MCF 10A (cell line): ENCODE results near the gene PITPNB. TPM values are rescaled to one million over a fixed set of nuclear protein-coding genes. Genes with fewer than 3 reads are reported as not detected.
A peak's percentile ranks its signal among the peaks of the same experiment; 100 is the strongest.

ENCODE experiments used
- BruUV-seq: library from RNA; stranded (reverse); fragments of 400-500 nt; replicated peaks from 2 replicates; lab custom pipeline; 2021; lab: Mats Ljungman, UMichigan
- CTCF ChIA-PET: fragments of 300-600 bp; sonication (Branson Sonifier 250); formaldehyde crosslinking; extraction: SDS; loops from one replicate; lab custom pipeline; 2021; ENCODE audit warnings: antibody characterized with exemption, inconsistent platforms; lab: Yijun Ruan, JAX
- POLR2A ChIA-PET: fragments of 300-600, 350-650 bp; sonication (Branson Sonifier 250); formaldehyde crosslinking; extraction: SDS; loops from one replicate; lab custom pipeline; 2020; ENCODE audit warnings: antibody characterized with exemption, inconsistent platforms; lab: Yijun Ruan, JAX
- DNase-seq: peaks from one replicate; pipeline ENCODE4 v3.0.0-alpha.2; 2018; ENCODE audit not compliant: unreplicated experiment
- H3K27ac Mint-ChIP-seq: one replicate; pipeline ENCODE4 v1.8.0; 2022; ENCODE audit warnings: mild to moderate bottlenecking, low read depth, mixed read lengths; ENCODE audit not compliant: unreplicated experiment
- H3K27me3 Mint-ChIP-seq: one replicate; pipeline ENCODE4 v1.8.0; 2022; ENCODE audit warnings: mixed read lengths; ENCODE audit not compliant: insufficient read depth, unreplicated experiment
- H3K36me3 Mint-ChIP-seq: one replicate; pipeline ENCODE4 v1.8.0; 2022; ENCODE audit warnings: mild to moderate bottlenecking, moderate library complexity, mixed read lengths; ENCODE audit not compliant: insufficient read depth, unreplicated experiment
- H3K4me1 Mint-ChIP-seq: one replicate; pipeline ENCODE4 v1.8.0; 2022; ENCODE audit warnings: mixed read lengths; ENCODE audit not compliant: insufficient read depth, unreplicated experiment
- H3K4me3 Mint-ChIP-seq: one replicate; pipeline ENCODE4 v1.8.0; 2022; ENCODE audit warnings: mild to moderate bottlenecking, moderate library complexity, mixed read lengths; ENCODE audit not compliant: unreplicated experiment
- H3K9me3 Mint-ChIP-seq: one replicate; pipeline ENCODE4 v1.8.0; 2022; ENCODE audit warnings: mixed read lengths; ENCODE audit not compliant: unreplicated experiment
- intact Hi-C: fragments of 100-400 bp; cut with micrococcal nuclease; formaldehyde crosslinking; loops from 2 replicates; pipeline ENCODE4 v1.14.1; 2022
- total RNA-seq: library from RNA; stranded (reverse); gene quantifications from 2 replicates; pipeline ENCODE4 v1.2.3, GENCODE V29; 2022
- TF ChIP-seq, protein P1 (sequence below): fragments of 200-600 bp; IDR thresholded peaks from one replicate; pipeline ENCODE4 v1.8.0; 2022; ENCODE audit warnings: antibody characterized with exemption, mild to moderate bottlenecking; ENCODE audit not compliant: unreplicated experiment

Gene PITPNB
- total RNA-seq, 1 experiment from 2014 or later, result 124 TPM

DNA sequence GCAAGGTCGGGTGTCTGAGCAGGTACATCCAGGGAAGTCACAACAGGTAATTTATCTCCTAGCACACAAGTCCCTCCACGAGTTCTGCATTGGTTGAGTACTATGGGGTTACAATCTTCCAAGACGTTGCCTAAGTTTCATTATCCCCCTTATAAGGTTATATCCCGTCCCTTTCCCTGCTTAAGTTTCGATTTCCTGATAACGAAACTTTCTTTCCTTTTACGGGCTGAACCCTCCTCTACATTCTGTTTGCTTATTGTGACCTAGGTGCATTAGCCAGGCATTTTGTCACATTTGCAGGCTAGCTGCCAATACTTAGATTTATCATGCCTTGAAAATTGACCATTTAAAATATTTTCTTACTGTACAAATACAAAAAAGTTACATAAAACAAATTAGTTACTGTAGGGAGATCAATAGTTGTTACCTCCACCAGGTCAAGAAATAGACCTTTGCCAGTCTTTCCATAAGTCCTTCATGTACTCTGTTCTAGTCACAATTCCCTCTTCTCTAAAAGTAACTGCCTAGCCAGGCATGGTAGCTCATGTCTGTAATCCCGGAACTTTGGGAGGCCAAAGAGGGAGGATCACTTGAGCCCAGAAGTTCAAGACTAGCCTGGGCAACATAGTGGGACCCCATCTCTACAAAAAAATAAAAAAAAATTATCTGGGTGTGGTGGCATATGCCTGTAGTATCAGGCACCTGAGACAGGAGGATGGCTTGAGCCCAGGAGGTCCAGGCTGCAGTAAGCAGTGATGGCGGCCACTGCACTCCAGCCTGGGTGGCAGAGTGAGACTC is 14.3 kb upstream of the PITPNB start:
- H3K4me1 Mint-ChIP-seq, result peaks cover 12% of the 10 kb centered on the region
- DNase-seq, result no peak
- BruUV-seq, result no TSS peak
- ChIA-PET POLR2A (interaction anchor here (0.6 kb wide), 1 partner anchor 1587 kb away, joined by 3 read pairs; no protein-coding TSS in a partner anchor), CTCF (no interaction called here)
- H3K27me3 Mint-ChIP-seq, result no peaks in the 10 kb centered on the region
- intact Hi-C loops, result no loop called here
- no peaks in the 10 kb centered on the region for H3K9me3 Mint-ChIP-seq
- TF ChIP-seq, protein P1, sequence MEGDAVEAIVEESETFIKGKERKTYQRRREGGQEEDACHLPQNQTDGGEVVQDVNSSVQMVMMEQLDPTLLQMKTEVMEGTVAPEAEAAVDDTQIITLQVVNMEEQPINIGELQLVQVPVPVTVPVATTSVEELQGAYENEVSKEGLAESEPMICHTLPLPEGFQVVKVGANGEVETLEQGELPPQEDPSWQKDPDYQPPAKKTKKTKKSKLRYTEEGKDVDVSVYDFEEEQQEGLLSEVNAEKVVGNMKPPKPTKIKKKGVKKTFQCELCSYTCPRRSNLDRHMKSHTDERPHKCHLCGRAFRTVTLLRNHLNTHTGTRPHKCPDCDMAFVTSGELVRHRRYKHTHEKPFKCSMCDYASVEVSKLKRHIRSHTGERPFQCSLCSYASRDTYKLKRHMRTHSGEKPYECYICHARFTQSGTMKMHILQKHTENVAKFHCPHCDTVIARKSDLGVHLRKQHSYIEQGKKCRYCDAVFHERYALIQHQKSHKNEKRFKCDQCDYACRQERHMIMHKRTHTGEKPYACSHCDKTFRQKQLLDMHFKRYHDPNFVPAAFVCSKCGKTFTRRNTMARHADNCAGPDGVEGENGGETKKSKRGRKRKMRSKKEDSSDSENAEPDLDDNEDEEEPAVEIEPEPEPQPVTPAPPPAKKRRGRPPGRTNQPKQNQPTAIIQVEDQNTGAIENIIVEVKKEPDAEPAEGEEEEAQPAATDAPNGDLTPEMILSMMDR, result no peak
- peaks cover 6% of the 10 kb centered on the region for H3K36me3 Mint-ChIP-seq
- H3K4me3 Mint-ChIP-seq, result no peak overlapping the region
- H3K27ac Mint-ChIP-seq, result no peak overlapping the region

DNA sequence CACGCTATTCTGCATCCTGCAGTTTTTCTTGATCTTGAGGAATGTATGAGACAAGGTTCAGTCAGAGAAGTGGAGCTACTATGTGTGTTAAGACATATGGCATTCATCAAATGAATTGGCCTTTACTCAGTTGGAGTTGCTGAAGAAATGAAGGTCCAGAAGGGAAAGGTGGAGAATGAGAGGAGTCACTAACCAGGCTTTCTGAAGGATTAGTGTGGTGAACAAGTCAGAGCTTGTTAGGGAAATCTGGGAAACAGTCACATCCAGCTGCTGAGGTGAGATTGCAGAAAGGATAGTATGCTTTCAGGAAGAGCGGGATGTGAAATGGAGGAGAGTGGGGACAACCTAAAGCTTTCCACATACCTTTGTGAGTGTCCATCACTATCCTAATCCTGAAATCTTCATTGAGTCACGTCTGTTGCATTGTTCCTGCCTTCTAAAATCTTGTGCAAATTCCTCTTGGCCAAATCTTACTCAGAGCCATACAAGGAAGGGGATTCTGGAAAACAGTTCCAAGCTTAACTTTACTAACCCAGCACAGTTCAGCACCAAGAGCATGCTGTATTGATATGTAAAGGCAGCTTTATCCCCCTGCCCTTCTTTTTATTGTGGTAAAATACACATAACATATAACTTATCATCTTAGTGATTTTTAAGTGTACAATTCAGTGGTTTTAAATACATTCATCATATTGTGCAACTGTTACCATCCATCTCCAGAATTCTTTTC is 11.4 kb upstream of the PITPNB start:
- H3K27me3 Mint-ChIP-seq, result no peaks in the 10 kb centered on the region
- no peaks in the 10 kb centered on the region for H3K9me3 Mint-ChIP-seq
- peaks cover 6% of the 10 kb centered on the region for H3K36me3 Mint-ChIP-seq
- POLR2A ChIA-PET, result interaction anchor here (0.5 to 4.7 kb wide), 14 partner anchors 11 to 65 kb away, joined by 3 to 90 read pairs (median 4); partner anchors contain the start of gene PITPNB
- peaks cover 12% of the 10 kb centered on the region for H3K4me1 Mint-ChIP-seq
- intact Hi-C loops, result no loop called here
- DNase-seq, result peak; percentile 68
- H3K27ac Mint-ChIP-seq, result peak overlapping the region; percentile 20
- TF ChIP-seq, protein P1, result no peak
- CTCF ChIA-PET, result interaction anchor here (0.5 to 3.1 kb wide), 7 partner anchors 10 to 1279 kb away, joined by 3 to 17 read pairs (median 5); no protein-coding TSS in a partner anchor
- H3K4me3 Mint-ChIP-seq, result no peak overlapping the region
- no TSS peak for BruUV-seq

DNA sequence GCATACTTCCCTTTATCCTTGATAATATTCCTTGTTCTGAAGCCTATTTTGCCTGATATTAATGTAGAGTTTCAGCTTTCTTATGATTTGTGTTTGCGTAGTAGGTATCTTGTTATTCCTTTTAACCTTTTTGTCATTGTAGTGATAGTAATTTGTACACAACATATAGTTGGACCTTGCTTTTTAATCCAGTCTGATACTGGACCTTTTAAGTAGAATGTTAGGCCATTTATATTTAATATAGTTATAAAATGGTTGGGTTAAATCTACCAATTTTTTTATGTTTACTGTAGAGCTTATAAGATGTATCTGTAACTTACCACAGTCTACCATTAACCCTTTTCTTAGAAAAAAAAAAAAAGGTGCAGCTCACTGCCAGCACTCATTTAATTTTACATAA is 8.6 kb upstream of the PITPNB start:
- POLR2A ChIA-PET, result interaction anchor here (0.7 to 4.7 kb wide), 3 partner anchors 8 to 188 kb away, joined by 3 to 90 read pairs (median 3); partner anchors contain the start of gene PITPNB
- H3K36me3 Mint-ChIP-seq, result peaks cover 6% of the 10 kb centered on the region
- H3K9me3 Mint-ChIP-seq, result no peaks in the 10 kb centered on the region
- H3K27me3 Mint-ChIP-seq, result no peaks in the 10 kb centered on the region
- H3K27ac Mint-ChIP-seq, result no peak overlapping the region
- peaks cover 12% of the 10 kb centered on the region for H3K4me1 Mint-ChIP-seq
- no TSS peak for BruUV-seq
- no peak for DNase-seq
- TF ChIP-seq, protein P1, result no peak
- no peak overlapping the region for H3K4me3 Mint-ChIP-seq
- intact Hi-C loops, result no loop called here
- CTCF ChIA-PET, result no interaction called here

DNA sequence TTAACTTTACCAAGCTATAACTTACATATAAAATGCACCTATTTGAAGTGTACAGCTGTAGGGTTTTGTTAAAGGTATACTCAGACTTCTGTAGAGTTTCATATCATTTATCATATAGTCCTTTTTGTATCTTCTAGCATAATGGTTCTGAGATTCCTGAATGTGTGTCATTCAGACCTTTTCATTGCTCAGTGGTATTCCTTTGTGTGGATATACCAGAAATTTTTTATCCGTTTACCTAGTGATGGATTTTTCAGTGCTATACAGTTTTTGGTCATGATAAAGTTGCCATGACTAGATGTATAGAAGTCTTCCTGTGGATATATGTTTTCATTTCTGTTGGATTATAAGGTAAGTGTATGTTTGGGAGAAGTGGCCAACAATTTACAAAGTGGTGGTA is 6.3 kb upstream of the PITPNB start:
- ChIA-PET CTCF (no interaction called here), POLR2A (no interaction called here)
- Mint-ChIP-seq H3K4me3 (no peak overlapping the region), H3K36me3 (peaks cover 6% of the 10 kb centered on the region), H3K27me3 (no peaks in the 10 kb centered on the region), H3K9me3 (no peaks in the 10 kb centered on the region), H3K27ac (no peak overlapping the region), H3K4me1 (peaks cover 13% of the 10 kb centered on the region)
- TF ChIP-seq, protein P1, result no peak
- BruUV-seq, result no TSS peak
- no peak for DNase-seq
- intact Hi-C loops, result no loop called here
